Measurements from ENCODE around the gene ADGRG6.
"Not testable (repeated sequence)": the region's sequence is repeated elsewhere in the genome, so short reads cannot be mapped to it uniquely, and the experiment has no call there.

The ADGRG6 gene

DNA sequence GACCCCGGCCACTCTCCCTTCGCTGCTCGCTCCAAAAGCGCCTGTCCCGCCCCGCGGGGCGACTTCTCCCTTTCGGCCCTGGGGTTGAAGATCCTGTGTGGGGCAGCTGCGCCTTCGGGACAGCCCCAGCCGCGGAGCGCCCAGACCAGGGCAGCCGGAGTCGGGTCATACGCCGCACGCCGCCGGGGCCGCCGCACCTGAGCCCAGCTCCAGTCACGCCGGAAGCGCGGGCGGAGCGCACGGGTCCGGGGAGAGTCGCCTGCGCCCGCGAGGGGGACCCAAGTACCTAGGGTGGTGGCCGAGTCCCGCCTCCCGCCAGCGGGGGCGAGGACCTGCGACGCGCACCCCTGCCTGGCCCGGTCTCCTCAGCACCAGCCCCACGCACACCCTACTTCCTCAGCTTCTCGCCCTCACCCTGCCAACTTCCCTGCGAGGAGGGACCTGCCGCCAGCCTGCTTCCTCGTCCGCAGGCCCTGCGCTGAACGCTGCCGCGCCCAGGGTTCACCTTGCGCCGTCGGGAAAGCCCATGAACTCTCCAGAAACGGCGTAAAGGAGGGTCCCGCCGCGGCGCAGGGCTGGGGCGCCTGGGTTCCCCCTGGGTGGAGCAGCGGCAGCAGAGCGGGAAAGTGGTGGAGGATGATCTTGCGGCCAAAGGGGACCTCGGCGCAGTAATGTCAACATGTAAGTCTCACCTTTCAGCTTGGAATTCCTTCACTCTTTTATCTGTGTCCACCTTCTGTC, at the start of gene ADGRG6:
TSS of gene ADGRG6 (plus strand) at position 357 of the 741 bp plus-strand sequence. CDS start at position 680, 323 bp downstream.
- DNase-seq (ENCODE audit: low spot score) = peak; percentile 19

DNA sequence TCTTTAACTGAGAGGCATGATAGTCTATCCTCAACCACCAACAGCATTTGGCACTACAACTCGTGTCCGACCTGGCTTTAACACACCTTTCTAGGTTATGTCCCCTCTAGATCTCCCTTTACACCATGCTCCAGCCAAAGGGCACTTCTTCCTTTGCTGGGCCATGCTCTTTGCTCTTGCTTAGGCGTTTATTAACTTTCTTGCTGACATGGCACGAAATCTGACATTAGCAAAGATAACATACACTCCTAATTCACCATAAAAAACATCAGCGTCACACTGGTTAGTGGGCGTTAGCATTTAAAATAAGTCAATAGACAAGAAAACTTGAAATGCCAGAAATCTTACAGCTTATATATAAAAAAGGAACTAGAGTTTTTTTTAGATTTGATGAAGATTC, 47.3 kb upstream of the ADGRG6 start:
- DNase-seq (ENCODE audit: low spot score) = no peak

DNA sequence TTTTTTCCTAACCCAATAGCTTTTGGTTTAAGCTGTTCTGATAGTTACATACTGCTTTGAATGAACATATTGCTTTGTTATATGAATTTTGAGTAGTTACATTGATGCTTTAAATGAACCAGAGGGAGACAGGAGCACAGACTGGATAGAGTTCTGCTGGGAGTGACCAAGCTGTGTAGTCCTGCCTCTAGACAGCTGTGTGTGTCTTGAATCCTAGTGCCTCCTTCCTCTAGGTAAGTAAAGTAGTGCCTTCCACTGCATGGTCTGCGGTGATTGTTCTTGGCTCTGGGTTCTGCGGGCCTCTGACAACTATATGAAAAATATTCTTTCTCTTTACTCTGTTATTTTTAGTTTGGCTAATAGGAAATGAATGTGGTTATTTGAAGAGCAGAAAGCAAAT, 46.0 kb upstream of the ADGRG6 start:
- no peak for DNase-seq (ENCODE audit: low spot score)

DNA sequence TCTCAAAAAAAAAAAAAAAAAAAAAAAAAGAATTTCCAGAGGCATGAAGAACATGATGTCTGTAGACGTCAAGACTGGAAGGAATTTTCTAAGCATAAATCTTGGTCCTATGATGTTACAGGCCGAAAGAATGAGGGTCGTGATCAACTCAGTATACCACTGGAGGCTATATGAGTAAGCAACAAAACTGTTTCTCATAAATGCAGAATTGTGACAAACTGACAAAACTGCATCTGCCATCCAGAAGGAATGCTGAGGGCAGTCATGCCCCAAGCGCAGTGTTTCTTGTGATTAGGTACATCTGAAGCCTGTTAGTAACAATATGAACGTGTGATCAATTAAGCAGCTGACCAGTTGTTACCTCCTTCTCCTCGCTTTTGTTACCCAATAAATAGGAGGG, 43.5 kb upstream of the ADGRG6 start:
- DNase-seq (ENCODE audit: low spot score) = no peak

DNA sequence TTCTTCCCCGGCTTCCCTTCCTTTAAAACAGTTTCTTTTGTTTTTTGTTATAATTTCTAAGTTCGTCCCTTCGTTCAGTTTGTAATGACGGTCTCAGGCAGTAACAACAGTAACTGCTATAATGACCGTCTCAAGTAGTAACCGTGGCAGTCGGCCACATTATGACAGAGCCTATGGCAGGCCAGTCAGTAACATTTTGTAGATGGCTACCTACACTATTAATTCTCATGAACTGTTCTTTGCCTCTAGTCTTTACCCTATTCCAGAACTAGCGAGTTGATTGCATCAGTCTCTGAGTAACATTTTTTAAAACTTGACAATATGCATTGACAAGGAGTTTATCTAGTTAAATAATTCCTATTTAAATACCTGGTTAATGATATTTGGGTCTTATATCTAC, 43.0 kb upstream of the ADGRG6 start:
- no peak for DNase-seq (ENCODE audit: low spot score)

DNA sequence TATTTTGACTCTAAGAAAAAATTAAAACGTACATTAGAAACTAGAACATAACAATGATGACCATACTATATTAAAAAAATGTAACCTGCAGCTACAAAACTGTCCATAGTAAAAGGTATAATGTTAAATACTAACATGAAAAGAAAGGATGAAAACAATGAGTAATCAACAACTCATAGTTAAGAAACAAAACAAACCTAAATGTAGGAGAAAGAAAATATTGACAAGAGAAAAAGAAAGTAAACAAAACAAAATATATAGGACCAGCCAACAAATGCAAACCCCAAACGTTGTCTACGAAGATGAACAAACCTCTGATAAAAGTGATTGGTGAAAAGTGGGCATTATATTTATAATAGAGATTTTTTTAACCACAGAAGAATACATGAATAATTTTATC, 41.1 kb upstream of the ADGRG6 start:
- no peak for DNase-seq (ENCODE audit: low spot score)

DNA sequence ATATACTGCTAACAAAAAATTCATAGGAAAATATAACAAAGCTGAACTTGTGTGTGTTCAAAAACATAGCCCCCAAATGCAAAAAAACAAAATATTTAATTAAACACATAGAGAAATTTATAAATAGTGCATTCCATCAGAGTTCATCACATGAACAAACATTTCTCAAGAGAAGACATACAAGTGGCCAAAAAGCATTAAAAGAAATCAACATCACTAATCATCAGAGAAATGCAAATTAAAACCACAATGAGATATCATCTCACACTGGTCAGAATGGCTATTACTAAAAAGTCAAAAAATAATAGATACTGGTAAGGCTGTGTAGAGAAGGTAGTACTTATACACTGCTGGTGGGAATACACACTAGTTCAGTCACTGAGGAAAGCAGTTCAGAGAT, 39.6 kb upstream of the ADGRG6 start:
- no peak for DNase-seq (ENCODE audit: low spot score)

DNA sequence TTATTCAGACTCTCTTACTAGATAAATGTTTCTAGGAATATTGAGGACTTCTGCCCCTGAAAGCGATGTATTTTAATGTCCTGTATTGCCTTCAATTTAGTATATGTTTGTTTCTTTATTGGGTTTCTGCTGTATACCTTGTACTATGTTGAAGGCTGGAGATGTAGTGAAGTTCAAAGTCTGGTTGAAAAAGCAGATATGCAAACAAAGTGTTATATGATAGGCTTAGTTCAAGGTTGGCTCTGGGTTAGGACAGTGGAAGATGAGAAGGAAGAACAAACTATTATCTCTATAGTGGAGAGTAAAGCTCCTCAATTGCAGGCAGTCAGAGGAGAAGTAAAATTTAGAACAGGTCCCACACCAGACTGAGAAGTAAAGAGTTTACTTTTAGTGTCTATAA, 36.3 kb upstream of the ADGRG6 start:
- DNase-seq (ENCODE audit: low spot score) = no peak

DNA sequence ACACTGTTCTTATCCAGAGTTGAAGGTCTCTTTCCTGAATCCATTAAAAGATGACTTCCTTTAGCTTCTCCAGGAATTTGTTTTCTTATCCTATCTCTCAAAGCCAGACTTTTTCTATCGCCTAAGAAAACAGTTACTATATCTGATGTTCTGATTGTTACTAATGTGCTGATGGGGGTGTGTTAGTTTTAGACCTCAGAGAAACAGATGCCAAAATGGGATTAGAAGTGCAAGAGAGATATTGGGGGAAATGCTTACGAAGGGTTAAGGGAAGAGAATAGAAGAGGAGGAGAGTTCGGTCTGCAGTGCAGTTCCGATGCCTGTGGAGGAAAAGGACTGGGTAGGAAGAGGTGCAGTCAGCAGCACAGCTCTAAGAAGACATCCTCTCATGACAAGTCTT, 35.7 kb upstream of the ADGRG6 start:
- no peak for DNase-seq (ENCODE audit: low spot score)

DNA sequence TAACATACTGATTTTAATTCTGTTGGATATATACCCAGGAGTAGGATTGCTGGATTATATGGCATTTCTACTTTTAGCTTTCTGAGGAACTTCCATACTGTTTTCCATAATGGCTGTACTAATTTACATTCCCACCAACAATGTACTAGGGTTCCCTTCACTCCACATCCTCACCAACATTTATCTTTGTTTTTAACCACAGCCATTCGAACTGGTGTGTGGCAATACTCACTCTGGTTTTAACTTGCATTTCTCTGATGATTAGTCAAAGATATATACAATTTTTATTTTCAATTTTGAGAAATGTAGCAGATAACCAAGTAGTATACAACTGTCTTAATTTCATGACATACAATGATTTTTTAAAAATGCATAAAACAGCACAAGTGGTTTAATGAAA, 30.3 kb upstream of the ADGRG6 start:
- DNase-seq (ENCODE audit: low spot score) = no peak

DNA sequence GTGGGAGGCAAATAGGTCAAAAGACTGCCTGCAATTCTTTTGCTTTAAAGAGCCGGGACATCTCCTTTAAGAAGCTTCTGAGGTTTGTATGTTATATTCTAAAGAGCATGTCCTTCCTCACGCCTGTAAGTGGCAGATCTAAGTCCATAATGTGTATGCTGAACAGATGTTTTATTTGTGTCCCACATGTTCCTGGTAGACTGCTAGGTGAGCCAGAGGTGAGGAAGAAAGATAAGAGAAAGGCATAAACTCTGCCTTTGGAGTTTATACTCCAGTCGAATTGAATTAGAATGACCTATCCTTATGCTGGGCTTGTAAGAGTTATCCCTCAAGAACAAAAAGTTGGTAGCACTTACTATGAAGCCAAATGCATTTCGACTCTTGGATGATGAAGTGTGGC, 27.2 kb upstream of the ADGRG6 start:
- DNase-seq (ENCODE audit: low spot score) = no peak

DNA sequence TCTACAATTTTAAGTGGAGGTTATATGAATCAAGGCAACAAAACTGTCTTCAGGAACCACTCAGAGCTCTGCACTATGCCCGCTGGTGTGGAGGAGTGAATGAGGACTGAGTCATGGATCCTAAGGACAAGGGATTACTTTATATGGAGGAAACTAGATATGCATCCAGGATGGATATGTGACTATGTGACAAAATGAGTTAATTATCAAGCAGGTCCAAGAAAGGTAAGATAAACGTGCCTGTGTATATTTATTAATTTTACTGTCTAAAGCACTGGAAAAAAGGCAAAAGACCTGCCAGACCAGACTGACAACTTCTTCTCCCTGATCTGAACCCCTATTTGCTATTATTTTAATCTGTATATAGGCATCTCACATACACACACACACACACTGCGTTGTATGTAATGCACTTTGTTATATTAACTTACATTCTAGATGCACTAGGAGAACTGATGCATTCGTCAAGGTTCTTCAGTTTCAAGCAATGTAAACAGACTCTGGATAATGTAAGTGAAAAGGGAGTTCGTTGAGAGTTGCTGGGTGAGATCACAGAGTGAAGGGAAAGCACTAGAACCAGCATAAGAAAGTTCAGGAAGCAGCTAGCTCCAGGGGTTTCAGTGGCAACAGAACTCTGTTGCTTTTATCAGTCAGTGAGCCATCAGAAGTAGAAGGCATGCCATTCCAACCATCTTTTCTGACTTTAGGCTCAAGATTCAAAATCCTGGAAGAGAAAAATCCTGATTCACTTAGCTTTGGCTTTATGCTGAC, 26.4 kb upstream of the ADGRG6 start:
- peak; percentile 7 for DNase-seq (ENCODE audit: low spot score)

DNA sequence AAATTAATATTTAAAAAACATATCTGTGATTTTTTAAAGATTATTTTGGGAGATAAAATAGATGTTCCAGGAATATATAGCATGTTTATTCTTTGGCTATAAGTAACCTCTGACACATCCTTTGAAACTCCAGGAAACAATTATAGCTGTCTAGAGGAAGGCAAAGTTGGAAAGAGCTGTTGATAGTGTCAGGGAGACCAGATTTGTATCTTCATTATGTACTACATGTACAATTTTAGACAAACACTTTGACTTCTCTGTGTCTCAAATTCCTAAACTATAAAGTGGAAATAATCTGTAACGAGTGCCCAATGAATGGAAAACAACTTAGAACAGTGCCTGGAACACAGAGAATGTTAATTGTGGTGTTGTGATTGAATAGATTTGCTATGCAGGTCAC, 25.6 kb upstream of the ADGRG6 start:
- DNase-seq (ENCODE audit: low spot score) = no peak

DNA sequence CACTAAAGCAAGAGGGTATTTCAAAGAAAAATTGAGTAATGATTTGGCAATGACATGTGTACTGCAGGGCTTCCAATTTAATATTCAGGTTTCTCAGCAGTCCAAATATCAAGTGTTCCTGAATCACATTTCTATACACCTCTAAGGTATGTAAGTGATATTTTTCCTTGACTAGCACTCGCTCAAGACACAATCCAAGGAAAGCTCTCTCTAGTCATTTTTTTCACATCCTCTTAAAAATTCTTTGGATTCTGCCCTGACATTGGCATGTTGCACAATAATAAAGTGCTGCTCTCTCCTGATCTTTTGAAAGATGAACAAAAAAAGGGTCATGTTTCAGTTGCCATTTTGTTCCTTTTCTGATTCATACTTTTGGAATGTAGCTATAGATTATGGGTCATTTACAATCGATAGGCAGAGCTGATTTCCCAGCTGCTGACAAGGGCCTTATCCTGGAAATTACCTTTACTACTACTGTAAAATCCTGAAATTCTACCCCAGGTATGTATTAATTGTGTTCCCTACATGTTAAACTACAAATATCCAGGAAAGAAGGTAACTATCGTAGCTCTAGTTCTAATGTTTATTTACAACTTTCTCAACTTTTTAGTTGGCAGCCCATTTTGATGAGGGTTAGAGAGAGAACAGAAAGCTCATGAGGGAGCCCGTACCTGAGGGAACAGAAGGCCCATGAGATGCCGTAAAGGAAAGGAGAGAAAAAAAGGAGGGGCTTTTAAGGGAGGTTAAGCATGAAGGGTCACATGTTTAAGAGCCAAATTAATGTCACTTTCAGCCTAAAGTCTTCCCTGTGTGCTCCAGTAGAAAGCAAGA, 22.2 kb upstream of the ADGRG6 start:
- DNase-seq (ENCODE audit: low spot score) = peak; percentile 26

DNA sequence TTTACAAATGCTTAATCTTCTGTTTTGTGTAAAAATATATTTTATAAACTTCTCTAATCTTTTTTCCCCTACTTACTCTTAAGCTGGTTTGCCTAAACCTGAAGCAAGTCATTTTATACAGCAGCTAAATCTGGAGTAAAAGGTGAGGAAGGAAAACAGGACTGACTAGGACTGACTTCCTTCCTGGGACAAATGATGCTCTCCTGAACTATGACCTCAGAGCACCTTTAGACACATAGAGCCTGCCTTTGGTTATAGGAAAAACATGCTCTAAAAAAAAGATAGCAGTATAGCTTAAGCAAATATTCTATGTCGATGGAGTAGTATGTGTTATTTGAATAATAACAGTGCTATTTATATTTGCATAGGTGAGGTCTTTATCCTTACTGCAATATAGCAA, 21.5 kb upstream of the ADGRG6 start:
- DNase-seq (ENCODE audit: low spot score) = no peak

DNA sequence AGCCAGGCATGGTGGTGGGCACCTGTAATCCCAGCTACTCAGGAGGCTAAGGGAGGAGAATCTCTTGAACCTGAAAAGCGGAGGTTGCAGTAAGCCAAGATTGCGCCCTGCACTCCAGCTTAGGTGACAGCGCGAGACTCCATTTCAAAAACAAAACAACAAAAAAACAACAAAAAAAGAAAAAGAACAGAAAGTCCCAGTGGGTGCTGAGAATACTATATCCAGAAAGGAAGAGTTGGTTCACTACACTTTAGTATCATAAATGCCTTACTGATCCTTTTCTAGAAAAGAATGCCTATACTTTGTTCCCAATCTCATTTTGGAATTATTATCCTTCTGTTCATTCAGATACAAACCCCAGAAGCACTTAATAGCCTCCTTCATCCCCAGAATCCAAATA, 20.9 kb upstream of the ADGRG6 start:
- DNase-seq (ENCODE audit: low spot score) = no peak

DNA sequence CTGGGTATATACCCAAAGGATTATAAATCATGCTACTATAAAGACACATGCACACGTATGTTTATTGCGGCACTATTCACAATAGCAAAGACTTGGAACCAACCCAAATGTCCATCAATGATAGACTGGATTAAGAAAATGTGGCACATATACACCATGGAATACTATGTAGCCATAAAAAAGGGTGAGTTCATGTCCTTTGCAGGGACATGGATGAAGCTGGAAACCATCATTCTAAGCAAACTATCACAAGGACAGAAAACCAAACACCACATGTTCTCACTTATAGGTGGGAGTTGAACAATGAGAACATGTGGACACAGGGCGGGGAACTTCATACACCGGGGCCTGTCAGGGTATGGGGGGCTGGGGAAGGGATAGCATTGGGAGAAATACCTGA, 18.7 kb upstream of the ADGRG6 start:
- not testable (repeated sequence) for DNase-seq (ENCODE audit: low spot score)

DNA sequence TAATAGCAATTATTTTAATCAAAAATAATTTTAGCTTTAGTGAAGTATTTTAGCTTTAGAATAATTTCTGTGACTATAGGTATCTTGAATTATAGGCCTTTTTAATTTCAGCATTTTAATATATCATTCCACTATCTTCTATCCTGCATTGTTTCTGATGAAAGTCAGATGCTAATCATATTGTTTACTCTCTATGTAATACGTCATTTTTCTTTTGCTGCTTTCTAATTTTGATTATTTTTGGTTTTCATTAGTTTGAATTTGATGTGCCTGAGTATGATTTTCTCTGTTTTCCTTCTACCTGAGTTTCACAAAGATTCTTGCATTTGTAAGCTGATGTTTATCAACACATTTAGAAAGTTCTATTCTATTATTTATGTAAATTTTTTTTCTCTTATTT, 17.4 kb upstream of the ADGRG6 start:
- DNase-seq (ENCODE audit: low spot score) = no peak

DNA sequence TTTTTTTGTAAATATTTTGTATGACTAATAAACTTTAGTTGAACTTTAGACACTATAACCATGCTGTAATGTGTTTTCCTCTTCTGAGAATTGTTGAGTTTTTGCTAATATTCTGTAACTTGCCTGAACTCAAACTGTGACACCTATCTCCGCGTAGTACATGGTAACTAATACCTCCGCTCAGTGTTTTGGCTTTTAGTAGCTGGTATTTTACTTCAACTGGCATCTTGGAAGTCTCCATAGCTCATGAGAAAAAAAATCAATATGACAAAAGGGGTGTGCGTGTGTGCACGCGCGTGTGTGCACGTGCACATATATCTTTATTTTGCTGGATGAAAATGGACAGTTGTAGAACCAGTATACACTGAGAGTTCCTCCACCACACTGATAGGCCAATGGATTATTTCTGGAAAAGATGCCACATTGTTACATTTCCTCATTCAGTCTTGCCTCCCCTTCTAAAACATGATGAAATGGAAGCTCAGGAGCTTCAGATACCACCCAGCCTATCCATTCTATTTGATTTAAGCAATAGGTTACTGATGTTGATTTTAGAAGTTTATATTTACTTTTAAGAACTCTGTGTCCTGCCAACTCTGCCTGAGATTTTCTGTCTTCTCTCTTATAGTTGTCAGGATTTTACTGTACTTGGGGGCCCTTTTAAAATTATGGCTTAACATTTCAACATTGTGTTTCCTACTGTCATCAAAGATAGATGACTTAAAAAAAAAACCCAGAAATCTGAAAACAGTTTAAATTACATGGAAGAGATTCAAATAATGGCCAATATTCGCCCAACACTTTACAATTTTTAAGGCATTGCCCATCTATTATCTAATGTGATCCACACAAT, 16.3 kb upstream of the ADGRG6 start:
- no peak for DNase-seq (ENCODE audit: low spot score)

DNA sequence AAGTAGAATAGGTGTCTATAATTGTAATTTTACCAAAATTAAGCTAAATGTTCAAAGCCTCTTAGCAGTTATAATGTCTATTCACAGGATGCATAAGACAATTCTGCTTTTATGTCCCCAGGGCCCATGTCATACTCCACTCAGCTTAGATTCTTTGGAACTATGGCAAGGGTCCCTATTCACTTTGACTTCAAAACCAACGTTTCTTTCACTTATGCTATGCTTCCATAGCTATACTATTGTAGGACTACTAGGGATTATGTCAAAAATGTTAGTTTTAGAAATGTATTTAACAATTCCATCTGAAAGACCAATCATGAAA, 15.8 kb upstream of the ADGRG6 start:
- DNase-seq (ENCODE audit: low spot score) = no peak

DNA sequence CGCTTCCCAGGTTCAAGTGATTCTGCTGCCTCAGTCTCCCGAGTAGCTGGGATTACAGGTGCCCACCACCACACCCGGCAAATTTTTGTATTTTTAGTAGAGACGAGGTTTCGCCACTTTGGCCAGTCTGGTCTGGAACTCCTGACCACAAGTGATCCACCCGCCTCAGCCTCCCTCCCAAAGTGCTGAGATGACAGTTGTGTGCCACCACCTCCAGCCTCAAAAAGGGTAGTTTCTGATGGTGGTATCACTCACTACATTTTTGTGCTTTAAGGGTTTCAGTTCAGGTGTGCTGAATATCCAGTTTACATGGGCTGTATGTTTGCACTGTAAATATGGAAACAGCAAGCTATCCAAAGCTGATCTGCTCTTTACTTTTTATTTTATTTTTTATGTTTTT, 12.1 kb upstream of the ADGRG6 start:
- DNase-seq (ENCODE audit: low spot score) = no peak

DNA sequence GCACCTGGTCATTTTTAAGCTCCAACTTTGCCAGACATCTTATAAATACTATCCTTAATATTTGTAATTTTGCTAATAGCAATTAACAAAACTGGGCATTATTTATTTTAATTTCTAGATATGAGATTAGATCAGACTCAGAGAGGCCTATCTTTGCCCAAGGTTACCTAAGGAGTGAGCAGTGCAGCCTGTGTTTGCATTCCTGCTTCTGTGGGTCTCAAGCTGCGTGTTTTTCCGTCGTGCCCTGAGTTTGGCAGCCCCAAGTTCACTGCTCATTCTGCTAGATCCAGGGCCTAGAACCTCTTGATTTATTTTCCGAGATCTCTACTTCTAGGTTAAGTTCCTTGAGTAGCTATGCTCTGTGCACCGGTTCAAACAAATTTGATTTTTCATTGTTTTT, 11.0 kb upstream of the ADGRG6 start:
- DNase-seq (ENCODE audit: low spot score) = no peak
